GM21737 (cell line): ENCODE data around the gene TMEM8B.
A peak's percentile ranks its signal among the peaks of the same experiment; 100 is the strongest.

Experiments used
- ATAC-seq: cut with Tn5 transposase; IDR thresholded peaks from one replicate; pipeline ENCODE4 v1.9.1; 2021; ENCODE audit warnings: mild to moderate bottlenecking, moderate library complexity; ENCODE audit not compliant: unreplicated experiment

The TMEM8B gene

DNA sequence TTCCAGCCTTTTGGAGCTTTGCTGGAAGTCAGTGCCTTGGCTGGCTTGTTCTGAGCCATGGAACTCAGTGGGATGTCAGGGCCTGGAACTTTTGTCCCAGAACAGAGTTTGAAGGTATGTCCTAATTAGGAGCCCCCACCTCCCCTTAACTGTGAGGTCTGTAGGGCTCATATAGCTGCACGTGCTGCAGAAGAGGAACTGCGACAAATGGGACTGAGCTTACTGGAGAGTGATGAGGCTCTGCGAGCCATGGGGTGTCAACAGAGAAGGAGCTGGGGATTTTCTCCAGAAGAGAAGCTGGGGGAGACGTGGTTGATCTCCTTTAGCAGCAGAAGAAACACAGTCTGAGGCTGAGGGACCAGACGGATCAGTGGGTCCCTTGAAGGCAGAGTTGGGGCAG, 10.9 kb downstream of the TMEM8B start:
- no peak for ATAC-seq

DNA sequence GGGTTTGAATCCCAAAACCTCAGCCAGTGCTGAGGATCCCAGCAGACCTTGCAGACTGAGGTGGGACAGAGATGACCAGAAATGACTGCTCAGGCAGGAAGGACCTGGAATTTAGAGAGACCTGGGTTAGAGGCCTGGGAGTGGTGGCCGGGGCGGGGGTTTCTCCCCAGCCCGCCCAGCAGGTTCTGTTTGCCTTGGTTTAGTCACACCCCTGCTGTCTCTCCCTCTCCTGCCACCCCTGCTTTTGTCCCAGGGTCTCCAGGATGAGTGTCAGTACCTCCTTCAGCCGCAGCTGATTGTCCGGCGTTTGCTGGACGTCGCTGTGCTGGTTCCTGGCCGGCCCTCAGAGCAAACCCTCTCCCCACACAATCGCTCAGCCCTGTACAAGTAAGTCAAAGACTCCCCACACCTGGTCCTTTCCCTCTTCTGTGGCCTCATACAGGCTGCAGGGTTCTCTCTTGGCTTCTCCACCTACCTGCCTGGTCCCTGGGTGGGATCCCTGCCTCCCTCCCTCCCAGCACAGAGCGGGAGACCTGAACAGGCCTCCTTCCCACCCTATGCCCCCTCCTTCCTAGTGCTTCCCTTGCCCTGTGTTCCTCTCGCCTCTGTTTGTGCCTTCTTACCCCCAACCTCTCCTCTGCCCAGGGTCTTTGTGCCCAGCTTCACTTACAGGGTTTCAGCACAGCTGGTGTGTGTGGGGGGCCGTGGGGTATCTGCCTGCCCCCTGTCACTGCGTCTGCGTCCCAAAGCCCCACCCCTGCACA, 12.0 kb downstream of the TMEM8B start:
- no peak for ATAC-seq

DNA sequence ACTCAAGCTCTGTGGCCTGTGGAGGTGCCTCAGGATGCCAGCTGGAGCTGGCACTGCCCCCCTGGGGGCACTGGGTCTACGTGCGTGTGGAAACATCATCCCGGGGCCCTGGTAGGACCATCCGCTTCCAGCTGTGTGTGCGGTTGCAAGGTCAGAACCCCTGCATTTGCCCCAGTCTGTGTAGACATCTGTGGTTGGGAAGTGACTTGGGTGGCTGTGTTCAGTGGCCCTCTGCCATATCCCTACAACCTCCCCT, 12.5 kb downstream of the TMEM8B start:
- no peak for ATAC-seq

DNA sequence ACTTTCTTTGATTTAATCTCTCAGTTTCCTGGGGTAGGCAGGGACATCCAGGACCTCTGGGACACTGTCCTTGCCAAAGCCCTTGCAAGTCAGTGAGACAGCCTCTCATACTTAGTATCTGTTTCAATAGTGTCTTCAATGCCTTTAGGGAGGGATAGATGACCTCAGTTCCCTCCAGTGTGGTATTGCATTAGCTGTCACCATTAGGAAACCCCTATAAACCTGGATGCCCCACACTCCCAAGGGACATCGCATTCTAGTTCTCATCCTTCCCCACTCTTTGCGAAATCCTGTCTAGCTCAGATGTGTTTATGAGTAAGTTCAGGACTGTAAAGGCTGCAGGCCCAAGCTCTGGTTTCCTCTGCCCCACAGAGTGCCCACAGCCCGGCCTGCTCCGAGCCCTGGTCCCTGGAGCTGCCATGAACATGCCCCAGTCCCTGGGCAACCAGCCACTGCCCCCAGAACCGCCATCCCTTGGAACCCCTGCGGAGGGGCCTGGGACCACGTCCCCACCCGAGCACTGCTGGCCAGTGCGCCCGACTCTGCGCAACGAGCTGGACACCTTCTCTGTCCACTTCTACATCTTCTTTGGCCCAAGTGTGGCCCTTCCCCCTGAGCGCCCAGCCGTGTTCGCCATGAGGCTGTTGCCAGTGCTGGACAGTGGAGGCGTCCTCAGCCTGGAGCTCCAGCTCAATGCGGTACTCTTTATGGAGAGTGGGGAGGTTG, 13.2 kb downstream of the TMEM8B start:
- no peak for ATAC-seq

DNA sequence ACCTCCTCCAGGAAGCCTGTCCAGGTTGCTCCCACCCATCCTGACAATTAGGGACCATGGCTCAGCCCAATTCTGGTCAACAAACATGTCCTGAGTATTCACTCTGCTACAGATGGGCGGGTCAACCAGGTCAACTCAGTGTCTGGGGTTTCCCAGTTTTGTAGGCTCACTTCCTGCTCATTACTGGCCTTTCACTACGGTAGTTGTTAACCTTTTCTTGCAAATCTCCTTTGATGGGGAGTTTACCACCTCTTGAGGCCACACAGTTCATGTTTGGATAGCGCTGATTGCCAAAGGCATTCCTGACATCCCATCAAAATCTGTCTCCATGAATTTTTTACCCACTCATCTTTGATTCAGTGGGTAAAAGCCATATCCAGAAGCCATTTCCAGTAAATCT, 13.8 kb downstream of the TMEM8B start:
- peak; percentile 66 for ATAC-seq

DNA sequence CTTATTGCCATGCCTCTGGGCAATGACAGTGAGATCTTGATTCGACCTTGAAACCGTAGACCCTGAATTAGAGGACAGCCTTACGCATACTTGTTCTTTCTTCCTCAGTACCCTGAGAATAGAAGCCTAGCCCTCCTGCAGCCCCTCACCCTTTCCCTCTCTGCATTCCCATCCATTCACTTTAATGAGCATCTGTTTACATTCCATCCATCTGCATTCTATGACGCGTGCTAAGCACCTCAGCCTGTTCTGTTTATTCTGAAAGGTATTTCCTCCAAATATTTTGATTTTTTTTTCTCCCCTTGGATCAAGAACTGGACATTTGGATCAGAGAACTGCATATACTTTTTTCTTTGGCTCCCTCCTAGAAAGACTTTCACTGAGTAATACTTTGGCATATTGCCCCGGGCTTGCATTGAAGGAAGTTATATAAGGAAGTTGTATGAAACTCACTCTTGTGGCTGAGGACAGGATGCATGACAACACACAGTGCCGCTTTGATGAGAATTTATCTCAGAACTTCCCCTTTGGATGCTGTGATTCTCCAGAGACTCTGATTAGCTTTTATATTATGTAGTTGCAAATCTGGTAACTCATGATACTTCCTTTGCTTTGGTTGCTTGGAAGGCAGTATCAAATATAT, 15.7 kb downstream of the TMEM8B start:
- ATAC-seq: no peak

DNA sequence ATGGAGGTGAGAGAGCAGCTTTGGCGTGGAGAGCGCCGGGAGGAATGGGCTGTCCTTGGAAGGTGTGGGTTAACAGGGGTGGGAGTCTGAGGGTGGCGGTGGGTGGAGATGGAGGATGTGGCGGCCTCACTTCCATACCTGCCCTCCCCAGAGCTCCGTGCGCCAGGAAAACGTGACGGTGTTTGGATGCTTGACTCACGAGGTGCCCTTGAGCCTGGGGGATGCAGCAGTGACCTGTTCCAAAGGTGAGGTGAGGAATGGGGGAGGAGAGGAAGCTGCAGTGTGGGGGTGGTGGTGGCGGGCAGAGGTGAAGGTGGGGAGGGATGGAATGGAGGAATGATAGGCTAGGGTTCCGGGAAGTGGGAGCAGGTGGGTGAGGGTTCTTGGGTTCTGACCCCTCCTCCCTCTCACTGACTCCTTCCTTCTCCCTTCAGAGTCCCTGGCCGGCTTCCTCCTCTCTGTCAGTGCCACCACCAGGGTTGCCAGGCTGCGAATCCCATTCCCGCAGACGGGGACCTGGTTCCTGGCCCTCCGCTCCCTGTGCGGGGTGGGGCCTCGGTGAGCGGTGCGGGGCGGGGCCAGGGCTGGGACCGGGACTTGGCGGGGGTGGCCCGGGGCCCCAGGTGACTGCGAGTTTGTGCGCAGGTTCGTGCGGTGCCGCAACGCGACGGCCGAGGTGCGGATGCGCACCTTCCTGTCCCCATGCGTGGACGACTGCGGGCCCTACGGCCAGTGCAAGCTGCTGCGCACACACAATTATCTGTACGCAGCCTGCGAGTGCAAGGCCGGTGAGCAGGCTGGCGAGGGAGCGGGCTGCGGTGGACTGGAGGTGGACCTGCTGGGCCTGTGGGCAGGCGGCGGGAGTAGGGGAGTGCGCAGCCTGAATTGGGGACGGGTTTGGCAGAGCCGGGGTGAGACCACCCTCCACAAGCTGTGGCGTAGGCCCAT, 17.1 kb downstream of the TMEM8B start:
- no peak for ATAC-seq

DNA sequence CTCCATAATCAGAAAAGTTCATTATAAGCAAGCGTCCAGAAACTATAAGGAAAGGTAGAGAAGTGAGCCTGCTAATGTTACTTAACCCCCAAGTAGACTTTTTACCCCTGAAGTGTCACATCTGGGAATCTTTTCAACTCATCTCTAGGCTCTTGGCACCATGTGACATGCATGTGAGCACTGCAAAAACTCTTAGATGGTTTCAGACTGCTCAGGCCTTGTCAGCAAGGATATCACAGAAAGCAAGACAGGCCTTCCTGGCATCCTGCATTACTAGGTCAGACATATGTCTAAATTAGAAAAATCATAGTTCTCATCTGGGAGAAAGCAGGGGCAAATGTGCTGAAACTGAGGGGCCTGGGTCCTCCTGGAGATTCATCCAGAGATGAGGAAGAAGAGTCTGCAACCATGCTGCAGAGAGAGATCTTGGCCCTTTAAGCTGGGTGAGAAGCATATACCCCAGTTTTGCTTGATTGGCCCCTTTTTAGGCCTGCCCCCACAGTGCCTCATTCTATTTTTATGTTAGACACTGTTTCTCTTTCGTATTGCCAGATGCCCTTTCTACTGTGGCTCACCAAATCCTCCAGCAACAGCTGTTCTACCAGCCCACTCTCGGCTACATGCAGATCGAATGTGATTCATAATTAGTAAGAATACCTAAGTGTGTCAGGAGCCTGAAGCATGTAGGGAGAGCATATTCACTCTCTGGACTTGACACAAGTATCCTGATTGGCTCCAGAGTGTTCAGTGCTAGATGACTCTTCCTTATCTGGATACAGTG, 19.0 kb downstream of the TMEM8B start:
- peak; percentile 88 for ATAC-seq

DNA sequence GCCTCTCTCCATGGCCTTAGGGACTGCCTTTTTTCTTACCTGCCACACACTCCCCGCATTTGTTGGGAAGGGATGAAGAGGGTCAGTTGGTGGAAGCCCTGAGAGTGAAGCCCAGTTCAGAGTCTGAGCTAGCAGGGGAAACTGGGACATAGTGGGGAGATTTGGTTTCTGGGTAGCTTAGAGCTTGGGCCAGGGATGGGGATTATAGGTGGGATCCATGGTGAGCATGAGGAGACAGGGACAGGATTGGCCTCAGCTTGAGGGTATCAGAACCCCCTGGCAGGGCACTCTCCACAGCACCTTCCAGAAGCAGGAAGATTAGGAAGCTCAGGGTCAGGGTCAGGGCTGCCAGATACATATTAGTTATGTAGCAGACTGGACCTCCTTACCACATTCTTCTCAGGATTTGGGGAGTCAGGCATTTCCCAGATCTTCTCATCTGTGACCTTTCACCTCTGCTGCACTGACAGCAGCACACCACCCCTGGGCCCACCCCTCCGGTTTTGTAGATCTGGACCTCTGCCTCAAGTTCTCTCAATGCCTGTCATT, 23.3 kb downstream of the TMEM8B start:
- no peak for ATAC-seq

DNA sequence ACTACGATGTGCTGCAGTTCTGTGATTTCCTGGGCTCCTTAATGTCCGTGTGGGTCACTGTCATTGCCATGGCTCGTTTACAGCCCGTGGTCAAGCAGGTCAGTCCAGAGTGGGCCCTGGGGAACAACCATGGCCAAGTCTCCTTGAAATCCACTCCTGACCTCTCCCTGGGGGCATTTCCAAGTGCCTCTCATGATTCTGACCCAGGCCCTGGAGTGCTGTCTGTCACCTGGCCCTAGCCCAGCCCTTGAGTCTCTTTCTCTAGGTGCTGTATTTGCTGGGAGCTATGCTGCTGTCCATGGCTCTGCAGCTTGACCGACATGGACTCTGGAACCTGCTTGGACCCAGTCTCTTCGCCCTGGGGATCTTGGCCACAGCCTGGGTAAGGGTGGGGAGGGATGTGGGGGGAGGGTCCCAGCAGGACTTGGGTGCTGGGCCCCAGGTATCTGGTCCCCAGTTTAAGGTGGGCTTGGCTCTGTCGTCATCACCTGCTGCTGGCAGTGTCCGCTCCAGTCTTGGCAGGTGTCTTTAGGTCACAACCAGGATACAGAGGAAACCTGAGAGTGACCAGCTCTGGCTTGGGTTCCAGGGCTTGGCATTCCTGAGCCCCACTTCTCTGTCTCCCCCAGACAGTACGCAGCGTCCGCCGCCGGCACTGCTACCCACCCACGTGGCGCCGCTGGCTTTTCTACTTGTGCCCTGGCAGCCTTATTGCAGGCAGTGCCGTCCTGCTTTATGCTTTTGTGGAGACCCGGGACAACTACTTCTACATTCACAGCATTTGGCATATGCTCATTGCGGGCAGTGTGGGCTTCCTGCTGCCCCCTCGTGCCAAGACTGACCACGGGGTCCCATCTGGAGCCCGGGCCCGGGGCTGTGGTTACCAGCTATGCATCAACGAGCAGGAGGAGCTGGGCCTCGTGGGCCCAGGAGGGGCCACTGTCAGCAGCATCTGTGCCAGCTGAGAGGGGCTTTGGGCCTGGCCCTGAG, 24.1 kb downstream of the TMEM8B start:
- ATAC-seq: no peak

DNA sequence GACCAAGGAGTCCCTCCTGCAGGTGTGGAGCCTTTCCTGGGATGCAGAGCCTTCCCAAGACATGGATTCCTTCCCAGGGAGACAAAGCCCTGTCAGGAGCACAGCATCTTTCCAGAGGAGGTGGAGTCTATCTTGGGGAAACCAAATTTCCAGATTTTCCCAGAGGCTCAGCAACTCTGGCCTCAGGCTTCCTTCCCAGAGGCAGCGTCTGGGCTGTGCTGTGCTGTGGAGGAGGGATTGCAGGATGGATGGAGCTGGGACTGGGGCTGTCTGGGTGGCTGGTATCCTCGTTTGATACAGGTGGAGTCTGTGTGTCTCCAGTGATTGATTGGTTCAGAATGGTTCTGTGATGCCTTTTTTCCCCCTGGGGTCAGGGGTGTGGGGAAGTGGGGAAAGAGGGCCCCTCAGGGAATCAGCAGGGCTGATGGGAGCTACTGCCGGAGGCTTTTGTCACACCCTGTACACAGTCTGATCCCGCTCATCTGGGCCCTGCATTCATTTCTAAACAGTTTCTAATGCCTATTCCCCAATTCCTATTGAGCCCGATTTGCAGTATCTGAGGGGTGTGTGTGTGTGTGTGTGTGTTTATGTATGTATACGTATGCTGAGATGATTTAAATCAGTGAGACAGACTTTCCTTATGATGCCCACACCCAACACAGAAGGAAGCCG, 25.2 kb downstream of the TMEM8B start:
- ATAC-seq: no peak

DNA sequence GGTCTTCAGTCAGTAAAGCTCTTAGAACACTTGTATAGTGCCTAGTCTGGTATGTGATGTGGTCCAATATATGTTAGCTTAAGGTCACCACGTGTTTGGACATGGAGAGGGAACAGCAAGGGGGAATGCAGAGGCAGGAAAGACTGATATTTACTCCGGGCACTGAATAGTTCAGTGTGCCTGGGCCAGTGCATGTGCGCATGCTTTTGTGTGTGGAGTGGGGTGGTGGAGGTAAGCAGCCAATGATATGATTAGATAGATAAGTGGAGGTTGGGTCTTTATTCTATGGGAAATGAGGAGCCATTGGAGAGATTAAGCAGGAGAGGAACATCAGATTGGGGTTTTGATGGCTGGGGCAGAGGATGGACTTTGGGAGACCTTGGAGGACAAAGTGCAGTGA, 27.2 kb downstream of the TMEM8B start:
- ATAC-seq: no peak

DNA sequence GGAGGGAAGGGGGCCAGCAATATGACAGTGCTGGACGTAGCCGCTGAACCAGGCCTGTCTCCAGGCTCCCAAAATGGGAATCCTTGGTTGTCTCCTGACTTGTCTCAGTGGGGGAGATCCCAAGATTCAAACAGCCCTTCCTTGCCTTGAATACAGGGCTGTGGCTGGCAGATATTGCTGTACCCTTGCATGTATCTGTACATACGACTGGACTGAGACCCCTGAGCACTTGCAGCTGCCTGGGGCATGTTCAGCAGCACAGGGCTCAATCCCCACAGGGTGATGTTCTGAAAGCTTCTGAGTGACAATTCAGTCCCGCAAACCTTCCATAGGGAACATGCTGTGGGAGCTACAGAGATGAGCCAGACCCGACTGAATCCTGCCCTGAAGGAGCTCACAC, 27.9 kb downstream of the TMEM8B start:
- no peak for ATAC-seq

DNA sequence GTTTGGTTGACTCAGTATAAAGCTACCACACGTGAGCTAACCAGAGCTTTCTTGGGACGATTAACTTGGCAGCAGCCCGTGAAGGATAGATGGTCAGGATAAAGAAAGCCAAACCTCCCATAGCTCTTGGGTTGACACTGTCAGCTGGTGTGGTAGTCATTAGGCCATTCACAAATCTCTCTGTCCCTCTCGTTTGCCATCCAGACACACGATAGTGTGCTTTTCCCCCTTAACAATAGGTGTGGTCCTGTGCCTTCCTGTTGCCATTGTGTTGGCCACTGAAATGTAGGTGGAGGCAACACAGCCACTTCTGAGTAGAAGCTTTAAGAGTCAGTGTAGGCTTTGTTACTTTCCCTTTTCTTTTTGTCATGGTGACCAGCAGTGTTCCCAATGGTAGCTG, 29.4 kb downstream of the TMEM8B start:
- ATAC-seq: no peak

DNA sequence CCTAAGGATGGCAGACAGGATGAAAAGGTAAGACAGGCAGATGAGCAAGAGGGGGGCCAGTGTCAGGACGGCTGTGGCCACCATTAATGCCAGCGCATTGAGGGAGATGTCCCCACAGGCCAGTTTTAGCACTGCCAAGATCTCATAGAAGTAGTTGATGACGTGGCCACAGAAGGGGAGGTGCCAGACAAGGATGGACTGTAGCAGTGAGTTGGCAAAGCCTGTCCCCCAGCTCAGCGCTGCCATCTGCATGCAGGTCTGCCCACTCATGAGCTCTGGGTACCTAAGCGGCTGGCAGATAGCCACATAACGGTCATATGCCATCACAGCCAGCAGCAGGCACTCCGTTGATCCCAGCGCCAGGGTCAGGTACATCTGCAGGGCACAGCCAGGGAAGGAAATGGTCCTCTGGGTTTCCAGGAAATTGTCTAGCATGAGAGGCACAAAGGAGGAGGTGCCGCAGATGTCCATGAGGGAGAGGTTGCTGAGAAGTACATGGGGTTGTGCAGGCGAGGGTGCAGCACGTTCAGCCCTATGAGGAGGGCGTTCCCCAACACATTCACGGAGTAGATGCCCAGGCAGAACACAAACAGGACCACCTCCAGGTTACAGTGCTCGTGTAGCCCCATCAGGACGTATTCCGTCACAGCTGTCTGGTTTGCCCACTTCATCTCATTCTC, 30.4 kb downstream of the TMEM8B start:
- ATAC-seq: no peak

DNA sequence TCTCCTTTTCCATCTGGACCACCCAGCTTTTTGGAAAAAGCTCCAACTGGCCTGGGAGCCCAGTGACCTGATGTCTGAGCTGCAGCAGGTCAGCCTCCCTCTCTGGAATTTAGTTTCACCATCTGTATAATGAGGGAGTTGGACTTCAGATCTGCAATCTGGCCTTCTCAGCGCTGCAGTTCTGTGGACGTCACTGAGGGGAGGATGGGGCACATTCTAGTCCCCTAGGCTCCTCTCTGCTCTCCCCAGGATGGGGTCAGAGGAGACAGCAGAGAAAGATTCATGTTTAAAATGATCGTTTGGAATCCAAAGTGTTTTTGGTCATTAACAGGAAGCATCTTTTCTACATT, 30.9 kb downstream of the TMEM8B start:
- ATAC-seq: no peak

DNA sequence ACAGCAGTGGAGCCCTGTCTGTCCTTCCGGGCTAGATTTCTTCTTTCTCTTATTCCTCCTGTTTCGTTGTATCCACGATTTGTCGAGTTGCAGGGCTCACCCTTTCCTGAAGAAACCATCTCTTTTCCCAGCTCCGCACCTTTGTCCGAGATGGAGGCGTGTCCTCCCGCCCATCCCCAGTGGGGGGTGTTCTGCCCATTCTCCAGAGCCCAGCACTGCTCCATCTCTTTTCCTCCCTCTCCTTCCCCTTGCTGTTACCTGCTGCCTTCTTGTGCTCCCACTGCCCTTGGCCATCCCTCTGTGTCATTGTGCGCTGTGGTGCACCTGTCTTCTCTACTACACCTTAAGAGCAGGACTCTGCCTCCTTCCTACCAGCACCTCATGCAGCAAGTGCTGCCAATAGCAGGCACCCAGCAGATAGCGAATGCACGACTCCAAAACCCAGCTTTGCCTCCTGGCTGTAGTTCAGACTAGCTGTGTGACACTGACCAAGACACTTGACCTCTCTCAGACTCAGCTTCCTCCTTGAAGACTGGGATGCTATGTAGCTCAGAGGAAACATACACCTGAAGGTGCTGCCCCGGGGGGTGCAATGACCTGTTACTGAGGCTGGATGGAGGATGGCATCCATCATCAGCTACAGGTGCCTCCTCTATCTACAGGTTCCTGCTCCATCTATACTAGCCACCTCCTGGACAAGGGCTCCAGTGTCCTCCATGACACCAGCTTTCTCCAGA, 32.3 kb downstream of the TMEM8B start:
- ATAC-seq: no peak
